PC-3 (cell line): ENCODE measurements around the gene SCNN1B. TPM values are rescaled to one million over a fixed set of nuclear protein-coding genes. Genes with fewer than 3 reads are reported as not detected.

Experiments used
- ATAC-seq: fragments of 200-7000 bp; cut with Tn5 transposase; 2 replicates; pipeline ENCODE4 v1.9.1; 2020; ENCODE audit warnings: mild to moderate bottlenecking, moderate library complexity
- BruUV-seq: library from RNA; stranded (reverse); fragments of 400-500 nt; replicated peaks from 2 replicates; lab custom pipeline; 2021; lab: Mats Ljungman, UMichigan
- CTCF ChIA-PET: fragments of 300-600 bp; sonication (Branson Sonifier 250); formaldehyde crosslinking; loops from one replicate; lab custom pipeline; 2022; ENCODE audit warnings: antibody characterized with exemption; lab: Charles Lee
- POLR2A ChIA-PET: fragments of 300-600 bp; sonication (Branson Sonifier 250); formaldehyde crosslinking; loops from one replicate; lab custom pipeline; 2022; ENCODE audit warnings: antibody characterized with exemption; ENCODE audit not compliant: unreplicated experiment; lab: Charles Lee
- DNase-seq: peaks from one replicate; pipeline ENCODE4 v3.0.0-alpha.2; 2015
- H2AFZ ChIP-seq: fragments of 300-600 bp; sonication (generic); 2 replicates; pipeline ENCODE4 v1.6.0; 2016; ENCODE audit warnings: antibody characterized with exemption, low read length
- H3F3A ChIP-seq: fragments of 300-600 bp; sonication (generic); one replicate; pipeline ENCODE4 v1.6.0; 2017; ENCODE audit warnings: antibody characterized with exemption, low read length, control low read depth, mild to moderate bottlenecking; ENCODE audit not compliant: unreplicated experiment
- H3K27ac ChIP-seq: fragments of 300-600 bp; sonication (generic); 2 replicates; pipeline ENCODE4 v1.5.1; 2016; ENCODE audit warnings: mild to moderate bottlenecking, low read length
- H3K27me3 ChIP-seq: fragments of 300-600 bp; sonication (generic); 2 replicates; pipeline ENCODE4 v1.6.1; 2016; ENCODE audit warnings: low read length, mixed read lengths
- H3K36me3 ChIP-seq: fragments of 300-600 bp; sonication (generic); 2 replicates; pipeline ENCODE4 v1.6.1; 2016; ENCODE audit warnings: low read depth, mixed run types, low read length, mixed read lengths
- H3K4me1 ChIP-seq: fragments of 300-600 bp; sonication (generic); 2 replicates; pipeline ENCODE4 v1.5.1; 2016; ENCODE audit warnings: low read length; ENCODE audit not compliant: insufficient read depth
- H3K4me2 ChIP-seq: fragments of 300-600 bp; sonication (generic); 2 replicates; pipeline ENCODE4 v1.6.0; 2016; ENCODE audit warnings: low read length
- H3K4me3 ChIP-seq: fragments of 300-600 bp; sonication (generic); 2 replicates; pipeline ENCODE4 v1.5.1; 2016; ENCODE audit warnings: mild to moderate bottlenecking, low read length, mixed read lengths
- H3K79me2 ChIP-seq: fragments of 300-600 bp; sonication (generic); 2 replicates; pipeline ENCODE4 v1.6.1; 2017; ENCODE audit warnings: low read length, mixed read lengths
- H3K9ac ChIP-seq: fragments of 300-600 bp; sonication (generic); 2 replicates; pipeline ENCODE4 v1.6.0; 2016; ENCODE audit warnings: mild to moderate bottlenecking, low read length
- H3K9me2 ChIP-seq: fragments of 300-600 bp; sonication (generic); replicated peaks from 2 replicates; pipeline ENCODE4 v1.6.1; 2016; ENCODE audit warnings: mixed run types, low read length, mixed read lengths
- H3K9me3 ChIP-seq: fragments of 300-600 bp; sonication (generic); 2 replicates; pipeline ENCODE4 v1.6.1; 2016; ENCODE audit warnings: low read length, mixed read lengths
- H4K20me1 ChIP-seq: fragments of 300-600 bp; sonication (generic); 2 replicates; pipeline ENCODE4 v1.6.1; 2016; ENCODE audit warnings: low read length, mixed read lengths
- CTCF ChIP-seq: fragments of 300-600 bp; sonication (generic); conservative IDR thresholded peaks from 2 replicates; pipeline ENCODE4 v1.5.1; 2017; ENCODE audit warnings: antibody characterized with exemption, low read depth, mild to moderate bottlenecking, low read length
- EZH2 ChIP-seq: fragments of 300-600 bp; sonication (generic); IDR thresholded peaks from one replicate; pipeline ENCODE4 v1.6.1; 2017; ENCODE audit warnings: antibody characterized with exemption, mild to moderate bottlenecking, low read length; ENCODE audit not compliant: unreplicated experiment
- EZH2phosphoT487 ChIP-seq: fragments of 300-600 bp; sonication (generic); IDR thresholded peaks from 2 replicates; pipeline ENCODE4 v1.6.1; 2018; ENCODE audit warnings: mild to moderate bottlenecking, antibody characterized with exemption, low read length, borderline replicate concordance
- intact Hi-C: fragments of 100-400 bp; cut with micrococcal nuclease; formaldehyde crosslinking; loops from 2 replicates; pipeline ENCODE4 v1.9.0; 2023
- total RNA-seq: library from RNA; depleted of rRNA; stranded (reverse); fragments of >200 nt; gene quantifications from 2 replicates; pipeline ENCODE4 v1.2.3, GENCODE V29; 2014

SCNN1B gene
- total RNA-seq, 1 experiment from 2014 or later = 4.1 TPM

DNA sequence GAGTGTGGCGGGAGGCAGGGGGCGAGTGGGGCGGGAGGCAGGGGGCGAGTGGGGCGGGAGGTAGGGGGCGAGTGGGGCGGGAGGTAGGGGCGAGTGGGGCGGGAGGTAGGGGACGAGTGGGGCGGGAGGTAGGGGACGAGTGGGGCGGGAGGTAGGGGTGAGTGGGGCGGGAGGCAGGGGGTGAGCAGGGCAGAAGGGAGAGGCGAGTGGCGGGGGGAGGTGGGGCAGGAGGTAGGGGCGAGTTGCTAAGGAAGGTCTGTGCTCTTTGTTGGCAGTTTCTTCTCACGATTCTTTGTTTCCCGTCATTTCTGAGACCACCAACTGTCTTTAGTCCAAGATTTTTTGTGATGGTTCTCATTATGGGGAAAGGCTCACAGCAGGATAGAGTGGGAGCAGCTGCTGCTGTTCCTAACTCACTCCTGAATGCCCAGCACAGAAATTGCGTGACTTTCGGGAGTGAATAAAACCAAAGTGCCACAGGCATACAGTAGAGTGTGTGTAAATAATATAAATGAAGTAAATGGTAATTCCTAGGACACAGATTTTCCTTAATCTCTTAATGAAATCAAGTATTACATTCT is 106.2 kb downstream of the SCNN1B start:
- ATAC-seq = no peak
- CTCF ChIA-PET = interaction anchor here (1.0 kb wide), 1 partner anchor 27 kb away, joined by 4 read pairs; no protein-coding TSS in a partner anchor

GRCh38 chr16:23408823-23409298 is 106.8 kb downstream of the SCNN1B start:
- H3K9ac ChIP-seq = no peak overlapping the region
- H4K20me1 ChIP-seq = no peaks in the 10 kb centered on the region
- ChIA-PET POLR2A (no interaction called here), CTCF (interaction anchor here (1.0 kb wide), 1 partner anchor 27 kb away, joined by 4 read pairs; no protein-coding TSS in a partner anchor)
- H3K4me1 ChIP-seq = peaks cover 8% of the 10 kb centered on the region
- H3K27ac ChIP-seq = no peak overlapping the region
- no peak overlapping the region for H3K4me3 ChIP-seq
- H2AFZ ChIP-seq = no peak overlapping the region
- DNase-seq (peak; percentile 33), ATAC-seq (peak; percentile 85)
- BruUV-seq = no TSS peak
- no peaks in the 10 kb centered on the region for H3K9me2 ChIP-seq
- intact Hi-C loops = no loop called here
- H3K4me2 ChIP-seq = no peak overlapping the region
- TF ChIP-seq CTCF = no peak
- H3K9me3 ChIP-seq = no peaks in the 10 kb centered on the region
- H3K36me3 ChIP-seq = peaks cover 3% of the 10 kb centered on the region; the same call in 1 of the 2 replicates
- no peaks in the 10 kb centered on the region for H3K79me2 ChIP-seq
- no peaks in the 10 kb centered on the region for H3F3A ChIP-seq
- no peaks in the 10 kb centered on the region for H3K27me3 ChIP-seq

More for the DNA sequence above, 106.2 kb downstream of the SCNN1B start:
- Histone ChIP-seq H3K4me3 (no peak overlapping the region), H3K27ac (no peak overlapping the region), H3K79me2 (no peaks in the 10 kb centered on the region), H3K4me2 (no peak overlapping the region), H3K36me3 (peaks cover 3% of the 10 kb centered on the region; the same call in 1 of the 2 replicates), H3K27me3 (no peaks in the 10 kb centered on the region), H3K9me3 (no peaks in the 10 kb centered on the region), H4K20me1 (no peaks in the 10 kb centered on the region), H3K4me1 (peaks cover 8% of the 10 kb centered on the region), H3K9ac (no peak overlapping the region), H2AFZ (no peak overlapping the region), H3F3A (no peaks in the 10 kb centered on the region), H3K9me2 (no peaks in the 10 kb centered on the region)
- POLR2A ChIA-PET = no interaction called here
- intact Hi-C loops = no loop called here
- no TSS peak for BruUV-seq
- DNase-seq = no peak
- no peak for TF ChIP-seq CTCF
- TF ChIP-seq EZH2phosphoT487 = no peak
- TF ChIP-seq EZH2 = no peak

- Histone ChIP-seq H2AFZ (no peak overlapping the region), H3K79me2 (no peaks in the 10 kb centered on the region), H3K9me2 (no peaks in the 10 kb centered on the region), H3K9me3 (no peaks in the 10 kb centered on the region), H3F3A (no peaks in the 10 kb centered on the region), H4K20me1 (no peaks in the 10 kb centered on the region), H3K36me3 (peaks cover 3% of the 10 kb centered on the region; the same call in 1 of the 2 replicates), H3K9ac (no peak overlapping the region), H3K4me2 (no peak overlapping the region), H3K4me1 (peaks cover 8% of the 10 kb centered on the region), H3K4me3 (no peak overlapping the region), H3K27me3 (no peaks in the 10 kb centered on the region), H3K27ac (peak overlapping the region; percentile 38; the same call in 1 of the 2 replicates)
- DNase-seq (no peak), ATAC-seq (no peak)
- BruUV-seq = no TSS peak
- intact Hi-C loops = no loop called here
- TF ChIP-seq CTCF (no peak), EZH2 (no peak), EZH2phosphoT487 (no peak)
- CTCF ChIA-PET = no interaction called here
- POLR2A ChIA-PET = no interaction called here
Measured at GRCh38 chr16:23409522-23409921, 107.4 kb downstream of the SCNN1B start.
